GM21381 (cell line): ENCODE data around the gene PEX7.
"Not testable (repeated sequence)": the region's sequence is repeated elsewhere in the genome, so short reads cannot be mapped to it uniquely, and the experiment has no call there.

Source experiments
- ATAC-seq: cut with Tn5 transposase; IDR thresholded peaks from one replicate; pipeline ENCODE4 v1.9.1; 2021; ENCODE audit warnings: mild to moderate bottlenecking, moderate library complexity; ENCODE audit not compliant: unreplicated experiment

PEX7 gene

DNA sequence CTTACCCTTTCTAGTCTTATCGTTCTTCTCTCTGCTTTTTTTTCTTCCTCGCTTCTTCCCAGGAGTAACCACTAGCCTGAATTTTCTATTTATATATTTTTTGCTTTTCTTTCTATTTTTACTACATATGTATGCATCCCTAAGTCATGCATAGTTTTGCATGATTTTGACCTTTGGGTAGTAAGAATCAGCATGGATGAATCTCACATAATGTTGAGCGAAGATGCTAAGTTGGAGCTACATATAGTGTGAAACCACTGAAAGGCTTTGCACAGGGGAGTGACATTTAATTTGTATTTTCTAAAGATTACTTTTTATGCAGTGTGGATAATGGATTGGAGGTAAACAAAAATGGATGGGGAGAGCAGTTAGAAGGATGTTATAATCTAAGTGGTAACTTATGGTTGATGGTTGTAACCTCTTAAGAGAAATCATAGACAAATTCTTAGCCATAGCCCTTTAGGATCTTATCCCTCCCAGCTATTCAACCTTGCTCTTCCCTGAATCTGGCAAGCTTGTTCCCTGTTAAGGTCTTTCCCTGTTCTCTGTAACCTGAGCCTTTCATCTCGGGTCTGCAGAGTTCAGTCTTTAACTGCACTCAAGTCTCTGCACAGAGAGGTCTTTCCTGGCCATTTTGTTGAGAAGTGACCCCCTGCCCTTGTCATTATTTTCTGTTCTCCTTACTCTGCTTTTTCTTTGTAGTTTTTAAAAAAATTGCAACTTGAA lies 18.0 kb downstream of the PEX7 start:
- ATAC-seq: no peak

GRCh38 chr6:136843210-136843609 lies 20.8 kb downstream of the PEX7 start:
- no peak for ATAC-seq

DNA sequence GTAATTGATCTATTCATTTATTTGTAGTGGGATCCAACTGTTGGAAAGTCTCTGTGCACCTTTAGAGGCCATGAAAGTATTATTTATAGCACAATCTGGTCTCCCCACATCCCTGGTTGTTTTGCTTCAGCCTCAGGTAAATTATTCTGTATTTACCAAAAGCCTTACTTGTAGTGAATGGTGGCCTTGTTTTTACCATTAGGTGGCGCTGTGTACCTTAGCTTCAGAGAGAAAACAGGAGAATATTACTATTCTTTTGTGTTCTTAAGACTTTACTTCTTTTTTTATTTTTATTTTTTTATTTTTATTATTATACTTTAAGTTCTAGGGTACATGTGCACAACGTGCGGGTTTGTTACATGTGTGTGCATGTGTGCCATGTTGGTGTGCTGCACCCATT lies 23.7 kb downstream of the PEX7 start:
- no peak for ATAC-seq

GRCh38 chr6:136846477-136846876 lies 24.1 kb downstream of the PEX7 start:
- ATAC-seq: not testable (repeated sequence)

DNA sequence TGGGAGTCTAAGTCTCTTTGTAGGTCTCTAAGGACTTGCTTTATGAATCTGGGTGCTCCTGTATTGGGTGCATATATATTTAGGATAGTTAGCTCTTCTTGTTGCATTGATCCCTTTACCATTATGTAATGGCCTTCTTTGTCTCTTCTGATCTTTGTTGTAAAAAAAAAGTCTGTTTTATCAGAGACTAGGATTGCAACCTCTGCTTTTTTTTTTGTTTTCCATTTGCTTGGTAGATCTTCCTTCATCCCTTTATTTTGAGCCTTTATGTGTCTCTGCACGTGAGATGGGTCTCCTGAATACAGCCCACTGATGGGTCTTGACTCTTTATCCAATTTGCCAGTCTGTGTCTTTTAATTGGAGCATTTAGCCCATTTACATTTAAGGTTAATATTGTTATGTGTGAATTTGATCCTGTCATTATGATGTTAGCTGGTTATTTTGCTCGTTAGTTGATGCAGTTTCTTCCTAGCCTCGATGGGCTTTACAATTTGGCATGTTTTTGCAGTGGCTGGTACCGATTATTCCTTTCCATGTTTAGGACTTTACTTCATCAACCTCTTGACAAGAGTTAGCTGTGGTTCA lies 27.7 kb downstream of the PEX7 start:
- not testable (repeated sequence) for ATAC-seq

DNA sequence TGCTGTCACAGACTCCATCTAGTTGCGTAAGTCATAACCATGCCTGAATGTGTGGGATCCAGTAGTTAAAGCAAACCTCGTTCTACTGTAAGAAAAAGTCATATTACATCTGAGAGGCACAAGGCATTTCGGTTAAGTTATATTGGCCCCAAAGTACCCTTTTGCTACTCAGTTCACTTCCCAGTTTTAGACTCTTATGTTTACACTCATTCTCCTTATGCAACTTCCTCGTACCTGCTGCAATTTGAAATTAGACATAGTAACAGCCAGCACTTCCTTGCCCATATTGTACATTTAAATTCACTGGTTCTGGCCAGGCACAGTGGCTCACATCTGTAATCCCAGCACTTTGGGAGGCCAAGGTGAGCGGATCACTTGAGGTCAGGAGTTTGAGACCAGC lies 37.0 kb downstream of the PEX7 start:
- ATAC-seq: no peak

- ATAC-seq: no peak
Observed at GRCh38 chr6:136860043-136860442, 37.7 kb downstream of the PEX7 start.

GRCh38 chr6:136862662-136863061 lies 40.3 kb downstream of the PEX7 start:
- no peak for ATAC-seq

GRCh38 chr6:136863752-136864151 lies 41.4 kb downstream of the PEX7 start:
- no peak for ATAC-seq

GRCh38 chr6:136864676-136865075 lies 42.3 kb downstream of the PEX7 start:
- ATAC-seq: no peak

- no peak for ATAC-seq
Observed at GRCh38 chr6:136866872-136867416, 44.6 kb downstream of the PEX7 start.

DNA sequence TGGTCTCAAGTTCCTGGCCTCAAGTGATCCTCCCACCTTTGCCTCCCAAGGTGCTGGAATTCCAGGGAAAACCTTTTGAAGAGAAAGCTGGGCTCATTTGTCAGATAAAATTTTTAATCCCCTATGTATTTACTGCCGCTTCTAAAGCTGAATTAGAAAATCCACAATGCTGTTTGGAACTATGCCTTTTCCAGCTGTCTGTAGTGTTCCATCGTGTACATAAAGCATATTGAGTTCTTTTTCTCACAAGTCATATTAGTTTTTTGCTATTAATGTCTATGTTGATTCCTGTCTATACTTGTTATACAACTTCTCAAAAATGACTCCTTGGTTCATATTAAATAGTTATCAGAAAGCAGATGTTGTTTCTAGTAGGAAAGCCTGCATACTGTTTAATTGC lies 47.1 kb downstream of the PEX7 start:
- ATAC-seq: no peak

DNA sequence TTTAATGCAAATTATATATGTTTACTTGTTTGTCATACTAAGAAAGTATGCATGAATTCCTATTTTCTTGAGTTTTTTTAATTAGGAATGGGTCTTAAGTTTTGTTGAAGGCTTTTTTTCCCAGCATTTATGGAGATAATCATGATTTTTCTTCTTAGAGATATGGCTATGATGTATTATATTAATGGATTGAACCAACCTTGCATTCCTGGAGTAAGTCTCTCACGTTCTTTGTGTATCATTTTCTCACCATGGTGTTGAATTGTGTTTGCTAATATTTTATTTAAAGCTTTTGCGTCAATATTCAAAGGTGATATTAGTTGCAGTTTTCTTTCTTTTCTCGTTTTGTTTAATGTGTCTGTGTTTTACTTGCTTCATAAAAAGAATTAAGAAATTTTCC lies 51.4 kb downstream of the PEX7 start:
- no peak for ATAC-seq

DNA sequence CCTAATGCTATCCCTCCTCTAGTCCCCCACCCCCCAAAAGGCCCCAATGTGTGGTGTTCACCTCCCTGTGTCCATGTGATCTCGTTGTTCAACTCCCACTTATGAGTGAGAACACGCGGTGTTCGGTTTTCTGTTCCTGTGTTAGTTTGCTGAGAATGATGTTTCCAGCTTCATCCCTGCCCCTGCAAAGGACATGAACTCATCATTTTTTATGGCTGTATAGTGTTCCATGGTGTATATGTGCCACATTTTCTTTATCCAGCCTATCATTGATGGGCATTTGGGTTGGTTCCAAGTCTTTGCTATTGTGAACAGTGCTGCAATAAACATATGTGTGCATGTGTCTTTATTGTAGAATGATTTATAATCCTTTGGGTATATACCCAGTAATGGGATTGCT lies 54.1 kb downstream of the PEX7 start:
- not testable (repeated sequence) for ATAC-seq

DNA sequence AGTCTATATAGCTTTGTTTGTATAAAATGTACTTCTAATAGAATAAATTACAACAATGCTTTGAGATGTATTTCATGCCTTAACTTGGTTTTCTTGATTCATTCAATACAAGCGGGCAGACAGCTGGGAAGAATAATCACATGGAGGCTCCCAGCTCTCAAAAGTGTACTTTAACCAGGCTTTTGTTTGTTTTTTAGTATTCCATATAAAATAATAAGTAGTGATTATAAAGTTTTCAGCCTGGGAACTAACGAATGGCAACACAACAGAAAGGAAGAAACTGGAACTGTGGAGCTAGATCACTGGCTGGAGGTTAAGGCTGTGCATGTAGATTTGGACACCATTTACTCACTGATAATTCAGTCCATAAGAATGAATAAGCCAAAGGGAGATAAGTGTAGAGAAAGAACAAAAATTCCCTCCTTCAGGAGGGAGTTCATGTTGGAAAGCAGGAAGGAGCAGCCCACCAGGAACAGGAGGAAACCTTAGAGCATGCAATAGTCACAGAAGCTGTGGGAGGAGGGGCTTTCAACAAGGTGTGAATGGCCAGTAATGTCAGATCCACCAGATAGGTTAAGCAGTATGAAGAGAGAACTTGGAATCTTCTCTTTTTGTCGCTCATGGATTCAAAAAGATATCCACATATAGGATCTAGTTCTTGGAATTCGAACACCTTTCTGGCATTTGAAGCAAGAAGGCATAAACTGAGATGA lies 58.5 kb downstream of the PEX7 start:
- no peak for ATAC-seq

DNA sequence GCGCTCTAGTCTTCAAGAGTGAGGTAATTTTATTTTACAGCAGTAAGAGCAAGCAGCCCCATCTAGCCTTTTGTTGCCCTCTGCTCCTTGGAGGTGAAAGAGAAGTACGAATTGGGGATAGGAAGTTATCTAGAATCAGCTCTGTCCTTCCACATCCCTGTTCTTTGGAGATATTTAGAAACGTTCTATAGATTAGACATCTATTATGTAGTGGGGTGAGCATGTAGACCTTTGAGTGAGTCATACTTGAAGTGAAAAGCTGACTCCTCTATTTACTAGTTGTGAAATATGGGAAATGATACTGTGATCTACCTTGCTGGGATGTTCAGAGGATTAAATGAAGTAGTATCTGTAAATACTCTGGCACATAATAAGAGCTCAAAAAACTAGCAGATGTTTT lies 63.7 kb downstream of the PEX7 start:
- ATAC-seq: no peak

GRCh38 chr6:136887953-136888352 lies 65.6 kb downstream of the PEX7 start:
- no peak for ATAC-seq

GRCh38 chr6:136889271-136890193 lies 67.1 kb downstream of the PEX7 start:
- ATAC-seq: no peak

DNA sequence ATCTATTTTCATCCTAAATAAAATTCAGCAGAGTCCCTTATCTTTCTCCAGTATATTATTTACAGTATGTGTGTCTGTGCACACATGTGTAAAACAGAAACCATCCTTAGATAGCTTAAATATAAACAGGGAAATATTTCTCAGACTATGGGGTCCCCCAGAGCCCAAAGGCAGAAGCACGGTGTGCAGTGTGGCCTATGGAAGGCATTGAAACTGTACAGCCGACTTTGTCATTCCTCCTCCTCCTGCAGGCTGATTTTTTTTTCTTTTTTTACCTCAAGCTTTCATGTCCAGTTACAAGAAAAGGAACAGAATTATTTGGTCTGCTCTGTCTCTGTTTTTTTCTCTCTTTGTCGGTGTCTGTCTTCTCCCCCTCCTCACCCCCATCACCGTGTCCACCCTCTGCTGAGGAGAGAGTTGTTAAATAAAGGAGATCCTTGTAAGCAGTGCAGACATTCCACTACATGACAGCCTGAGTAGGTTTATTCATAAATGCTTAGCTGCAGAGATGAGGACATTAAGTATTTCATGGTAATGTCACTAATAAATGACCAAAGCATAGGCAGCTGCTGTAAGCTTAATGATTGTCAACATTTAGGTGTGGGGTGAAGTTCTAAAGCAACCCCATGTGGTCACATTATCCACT lies 67.9 kb downstream of the PEX7 start:
- ATAC-seq: no peak

GRCh38 chr6:136890986-136891385 lies 68.6 kb downstream of the PEX7 start:
- ATAC-seq: no peak
